SK-N-SH treated with all-trans-retinoic acid at 6 μM for 48 hours (cell line): ENCODE data around the gene EHD4.

ENCODE experiments used
- ARNTL ChIP-seq: fragments of 450-650 bp; formaldehyde crosslinking; IDR thresholded peaks from 2 replicates; pipeline ENCODE4 v1.5.0; 2020; ENCODE audit warnings: low read depth, mild to moderate bottlenecking, moderate library complexity, borderline replicate concordance
- BACH2 ChIP-seq: fragments of 250-450 bp; sonication (Bioruptor Pico); IDR thresholded peaks from 2 replicates; pipeline ENCODE4 v1.9.0; 2021; ENCODE audit warnings: mild to moderate bottlenecking, borderline replicate concordance
- OSR1 ChIP-seq: fragments of 250-450 bp; sonication (Bioruptor Pico); IDR thresholded peaks from 2 replicates; pipeline ENCODE4 v1.8.0; 2022; ENCODE audit warnings: moderate library complexity, mild to moderate bottlenecking, inconsistent platforms
- PATZ1 ChIP-seq: fragments of 250-450 bp; sonication (Bioruptor Pico); IDR thresholded peaks from 2 replicates; pipeline ENCODE4 v1.8.0; 2020; ENCODE audit warnings: mild to moderate bottlenecking, moderate library complexity, borderline replicate concordance
- POU6F1 ChIP-seq: fragments of 250-450 bp; sonication (Bioruptor Pico); IDR thresholded peaks from 2 replicates; pipeline ENCODE4 v1.8.0; 2021; ENCODE audit warnings: low read depth, mild to moderate bottlenecking, moderate library complexity, borderline replicate concordance
- TCF4 ChIP-seq: fragments of 250-450 bp; sonication (Bioruptor Pico); IDR thresholded peaks from 2 replicates; pipeline ENCODE4 v1.8.0; 2021; ENCODE audit warnings: mild to moderate bottlenecking, moderate library complexity, borderline replicate concordance
- TOX ChIP-seq: fragments of 250-450 bp; sonication (Bioruptor Pico); IDR thresholded peaks from 2 replicates; pipeline ENCODE4 v1.8.0; 2021; ENCODE audit warnings: mild to moderate bottlenecking, moderate library complexity, borderline replicate concordance
- ZC3H10 ChIP-seq: fragments of 250-450 bp; sonication (Bioruptor Pico); IDR thresholded peaks from 2 replicates; pipeline ENCODE4 v1.5.1; 2021; ENCODE audit warnings: mild to moderate bottlenecking, moderate library complexity
- ZFP3 ChIP-seq: fragments of 250-450 bp; sonication (Bioruptor Pico); IDR thresholded peaks from 2 replicates; pipeline ENCODE4 v1.5.0; 2020; ENCODE audit warnings: mild to moderate bottlenecking, moderate library complexity
- ZNF565 ChIP-seq: fragments of 450-650 bp; formaldehyde crosslinking; conservative IDR thresholded peaks from 2 replicates; pipeline ENCODE4 v1.5.0; 2020; ENCODE audit warnings: low read depth, mild to moderate bottlenecking, moderate library complexity
- TF ChIP-seq, protein P1 (sequence below): fragments of 250-450 bp; sonication (Bioruptor Pico); IDR thresholded peaks from 2 replicates; pipeline ENCODE4 v1.5.1; 2021; ENCODE audit warnings: mild to moderate bottlenecking, moderate library complexity
- TF ChIP-seq, protein P2 (sequence below): fragments of 250-450 bp; sonication (Bioruptor Pico); IDR thresholded peaks from 2 replicates; pipeline ENCODE4 v1.5.1; 2020; ENCODE audit warnings: low read depth, mild to moderate bottlenecking, moderate library complexity

DNA sequence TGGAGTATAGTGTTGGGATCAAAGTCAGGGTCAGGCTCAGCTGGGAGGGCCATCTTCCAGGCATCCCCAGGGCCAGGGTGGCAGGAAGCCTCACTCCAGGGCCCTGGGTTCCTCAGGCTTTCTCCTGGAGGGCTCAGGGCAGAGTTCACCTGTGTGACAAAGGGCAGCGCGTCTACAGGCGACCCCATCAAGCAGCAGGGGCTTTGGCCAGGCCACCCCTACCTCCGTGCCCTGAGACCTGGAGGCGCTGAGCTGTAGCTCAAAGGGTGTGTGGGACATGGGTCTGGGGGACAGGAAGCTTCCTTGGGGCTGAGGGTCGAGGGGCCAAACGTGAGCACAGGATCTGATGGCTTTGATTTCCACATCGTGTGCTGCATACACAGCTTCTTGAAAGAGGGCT lies 91.3 kb downstream of the EHD4 start:
- TF ChIP-seq TCF4 (CRISPR knock-in tag) = no peak
- TF ChIP-seq ZC3H10 (CRISPR knock-in tag) = no peak
- TF ChIP-seq TOX = no peak
- TF ChIP-seq, protein P1, sequence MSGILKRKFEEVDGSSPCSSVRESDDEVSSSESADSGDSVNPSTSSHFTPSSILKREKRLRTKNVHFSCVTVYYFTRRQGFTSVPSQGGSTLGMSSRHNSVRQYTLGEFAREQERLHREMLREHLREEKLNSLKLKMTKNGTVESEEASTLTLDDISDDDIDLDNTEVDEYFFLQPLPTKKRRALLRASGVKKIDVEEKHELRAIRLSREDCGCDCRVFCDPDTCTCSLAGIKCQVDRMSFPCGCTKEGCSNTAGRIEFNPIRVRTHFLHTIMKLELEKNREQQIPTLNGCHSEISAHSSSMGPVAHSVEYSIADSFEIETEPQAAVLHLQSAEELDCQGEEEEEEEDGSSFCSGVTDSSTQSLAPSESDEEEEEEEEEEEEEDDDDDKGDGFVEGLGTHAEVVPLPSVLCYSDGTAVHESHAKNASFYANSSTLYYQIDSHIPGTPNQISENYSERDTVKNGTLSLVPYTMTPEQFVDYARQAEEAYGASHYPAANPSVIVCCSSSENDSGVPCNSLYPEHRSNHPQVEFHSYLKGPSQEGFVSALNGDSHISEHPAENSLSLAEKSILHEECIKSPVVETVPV (CRISPR knock-in tag) = no peak
- no peak for TF ChIP-seq PATZ1 (CRISPR knock-in tag)
- TF ChIP-seq POU6F1 (CRISPR knock-in tag) = no peak
- TF ChIP-seq BACH2 (CRISPR knock-in tag) = no peak
- no peak for TF ChIP-seq ZFP3 (CRISPR knock-in tag)
- TF ChIP-seq, protein P2, sequence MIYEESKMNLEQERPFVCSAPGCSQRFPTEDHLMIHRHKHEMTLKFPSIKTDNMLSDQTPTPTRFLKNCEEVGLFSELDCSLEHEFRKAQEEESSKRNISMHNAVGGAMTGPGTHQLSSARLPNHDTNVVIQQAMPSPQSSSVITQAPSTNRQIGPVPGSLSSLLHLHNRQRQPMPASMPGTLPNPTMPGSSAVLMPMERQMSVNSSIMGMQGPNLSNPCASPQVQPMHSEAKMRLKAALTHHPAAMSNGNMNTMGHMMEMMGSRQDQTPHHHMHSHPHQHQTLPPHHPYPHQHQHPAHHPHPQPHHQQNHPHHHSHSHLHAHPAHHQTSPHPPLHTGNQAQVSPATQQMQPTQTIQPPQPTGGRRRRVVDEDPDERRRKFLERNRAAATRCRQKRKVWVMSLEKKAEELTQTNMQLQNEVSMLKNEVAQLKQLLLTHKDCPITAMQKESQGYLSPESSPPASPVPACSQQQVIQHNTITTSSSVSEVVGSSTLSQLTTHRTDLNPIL (CRISPR knock-in tag) = no peak
- TF ChIP-seq OSR1 = no peak
- no peak for TF ChIP-seq ZNF565 (CRISPR knock-in tag)
- TF ChIP-seq ARNTL (CRISPR knock-in tag) = no peak
